ENCODE results near the gene MALSU1.

MALSU1 gene

GRCh38 chr7:23335136-23335535 is 36.0 kb downstream of the MALSU1 start:
- no peak for DNase-seq (ENCODE audit: low spot score)

- peak; percentile 5 for DNase-seq (ENCODE audit: low spot score)
These were observed 36.5 kb downstream of the MALSU1 start for GRCh38 chr7:23335621-23336020.

GRCh38 chr7:23336086-23336485 is 36.9 kb downstream of the MALSU1 start:
- no peak for DNase-seq (ENCODE audit: low spot score)

GRCh38 chr7:23336799-23337283 is 37.7 kb downstream of the MALSU1 start:
- DNase-seq (ENCODE audit: low spot score), result no peak

- DNase-seq (ENCODE audit: low spot score), result no peak
These were observed 38.2 kb downstream of the MALSU1 start for GRCh38 chr7:23337374-23337773.

GRCh38 chr7:23338439-23338838 is 39.3 kb downstream of the MALSU1 start:
- no peak for DNase-seq (ENCODE audit: low spot score)

- no peak for DNase-seq (ENCODE audit: low spot score)
These were observed 39.7 kb downstream of the MALSU1 start for GRCh38 chr7:23338863-23339262.

- DNase-seq (ENCODE audit: low spot score), result no peak
These were observed 42.9 kb downstream of the MALSU1 start for GRCh38 chr7:23341846-23342598.

- no peak for DNase-seq (ENCODE audit: low spot score)
These were observed 44.0 kb downstream of the MALSU1 start for GRCh38 chr7:23343102-23343501.

GRCh38 chr7:23343806-23344475 is 44.8 kb downstream of the MALSU1 start:
- DNase-seq (ENCODE audit: low spot score), result no peak

GRCh38 chr7:23345601-23346000 is 46.5 kb downstream of the MALSU1 start:
- no peak for DNase-seq (ENCODE audit: low spot score)

GRCh38 chr7:23346316-23346715 is 47.2 kb downstream of the MALSU1 start:
- DNase-seq (ENCODE audit: low spot score), result no peak

GRCh38 chr7:23347033-23347681 is 48.0 kb downstream of the MALSU1 start:
- DNase-seq (ENCODE audit: low spot score), result no peak

GRCh38 chr7:23347682-23348180 is 48.6 kb downstream of the MALSU1 start:
- peak; percentile 3 for DNase-seq (ENCODE audit: low spot score)

GRCh38 chr7:23349484-23350157 is 50.5 kb downstream of the MALSU1 start:
- no peak for DNase-seq (ENCODE audit: low spot score)

GRCh38 chr7:23350466-23350865 is 51.3 kb downstream of the MALSU1 start:
- no peak for DNase-seq (ENCODE audit: low spot score)

GRCh38 chr7:23353172-23353571 is 54.0 kb downstream of the MALSU1 start:
- no peak for DNase-seq (ENCODE audit: low spot score)

- no peak for DNase-seq (ENCODE audit: low spot score)
These were observed 57.0 kb downstream of the MALSU1 start for GRCh38 chr7:23356168-23356567.

GRCh38 chr7:23356726-23357125 is 57.6 kb downstream of the MALSU1 start:
- no peak for DNase-seq (ENCODE audit: low spot score)

GRCh38 chr7:23357190-23358093 is 58.3 kb downstream of the MALSU1 start:
- DNase-seq (ENCODE audit: low spot score), result no peak

GRCh38 chr7:23358152-23358674 is 59.1 kb downstream of the MALSU1 start:
- DNase-seq (ENCODE audit: low spot score), result no peak
